LNCaP clone FGC (cell line): ENCODE data around the gene IMMP2L.

Experiments used
- DNase-seq: peaks from one replicate; pipeline ENCODE4 v3.0.0-alpha.2; 2011; ENCODE audit warnings: low read depth
- H3K4me3 ChIP-seq: 2 replicates; pipeline ENCODE4 v1.5.1; 2011; ENCODE audit warnings: mild to moderate bottlenecking, low read depth, low read length, control low read depth
- TF ChIP-seq, protein P1 (sequence below): IDR thresholded peaks from 2 replicates; pipeline ENCODE4 v1.5.1; 2012; ENCODE audit warnings: mild to moderate bottlenecking; ENCODE audit not compliant: control insufficient read depth, insufficient read depth; ENCODE audit errors: extremely low read depth

The IMMP2L gene

DNA sequence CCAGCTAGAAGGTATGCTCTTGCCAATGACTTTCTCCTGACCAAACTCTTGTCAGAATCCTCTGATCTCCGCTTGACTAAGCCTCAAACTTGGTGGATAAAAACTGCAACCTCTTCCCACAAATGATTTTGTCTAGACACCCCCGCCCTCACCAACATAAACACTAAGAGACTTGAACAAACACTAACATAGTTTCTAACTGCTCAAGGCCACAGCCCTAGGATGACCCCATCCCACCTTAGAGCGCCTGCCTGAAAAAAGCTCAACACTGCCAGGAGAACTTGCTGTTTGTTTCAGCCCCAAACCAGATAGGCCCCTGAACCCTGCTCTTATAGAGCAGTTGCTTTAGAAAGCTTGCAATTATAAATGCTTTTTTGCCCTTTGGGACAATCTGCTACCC lies 399.6 kb downstream of the IMMP2L start:
- H3K4me3 ChIP-seq, result no peak overlapping the region
- DNase-seq, result no peak
- TF ChIP-seq, protein P1, sequence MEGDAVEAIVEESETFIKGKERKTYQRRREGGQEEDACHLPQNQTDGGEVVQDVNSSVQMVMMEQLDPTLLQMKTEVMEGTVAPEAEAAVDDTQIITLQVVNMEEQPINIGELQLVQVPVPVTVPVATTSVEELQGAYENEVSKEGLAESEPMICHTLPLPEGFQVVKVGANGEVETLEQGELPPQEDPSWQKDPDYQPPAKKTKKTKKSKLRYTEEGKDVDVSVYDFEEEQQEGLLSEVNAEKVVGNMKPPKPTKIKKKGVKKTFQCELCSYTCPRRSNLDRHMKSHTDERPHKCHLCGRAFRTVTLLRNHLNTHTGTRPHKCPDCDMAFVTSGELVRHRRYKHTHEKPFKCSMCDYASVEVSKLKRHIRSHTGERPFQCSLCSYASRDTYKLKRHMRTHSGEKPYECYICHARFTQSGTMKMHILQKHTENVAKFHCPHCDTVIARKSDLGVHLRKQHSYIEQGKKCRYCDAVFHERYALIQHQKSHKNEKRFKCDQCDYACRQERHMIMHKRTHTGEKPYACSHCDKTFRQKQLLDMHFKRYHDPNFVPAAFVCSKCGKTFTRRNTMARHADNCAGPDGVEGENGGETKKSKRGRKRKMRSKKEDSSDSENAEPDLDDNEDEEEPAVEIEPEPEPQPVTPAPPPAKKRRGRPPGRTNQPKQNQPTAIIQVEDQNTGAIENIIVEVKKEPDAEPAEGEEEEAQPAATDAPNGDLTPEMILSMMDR, result no peak

GRCh38 chr7:111160297-111160696 lies 402.0 kb downstream of the IMMP2L start:
- H3K4me3 ChIP-seq, result no peak overlapping the region
- no peak for DNase-seq
- TF ChIP-seq, protein P1, result no peak

DNA sequence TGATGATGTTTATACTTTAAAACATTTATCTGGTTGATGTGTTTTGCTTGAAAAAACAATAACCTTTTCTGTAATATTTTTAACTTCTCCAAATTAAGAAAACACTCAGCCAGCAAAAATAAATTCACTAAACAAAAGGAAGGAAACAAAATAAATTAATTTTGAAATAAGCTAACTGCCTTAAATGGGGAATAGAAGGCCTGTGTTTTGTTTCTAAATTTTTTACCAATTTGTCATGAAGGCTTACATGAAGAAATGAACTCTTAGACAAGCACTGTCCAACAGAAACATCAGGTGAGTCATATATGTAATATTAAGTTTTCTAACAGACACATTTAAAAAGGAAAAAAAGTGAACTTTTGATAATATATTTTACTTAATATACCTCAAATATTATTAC lies 402.9 kb downstream of the IMMP2L start:
- H3K4me3 ChIP-seq, result no peak overlapping the region
- no peak for DNase-seq

GRCh38 chr7:111150709-111151108 lies 411.6 kb downstream of the IMMP2L start:
- TF ChIP-seq, protein P1, result no peak
- no peak for DNase-seq
- H3K4me3 ChIP-seq, result no peak overlapping the region

More for the DNA sequence above, 402.9 kb downstream of the IMMP2L start:
- TF ChIP-seq, protein P1, result no peak

GRCh38 chr7:111147708-111148533 lies 414.4 kb downstream of the IMMP2L start:
- TF ChIP-seq, protein P1, result no peak
- no peak overlapping the region for H3K4me3 ChIP-seq
- no peak for DNase-seq

- TF ChIP-seq, protein P1, result no peak
- no peak for DNase-seq
Measured at GRCh38 chr7:111146136-111146535, 416.2 kb downstream of the IMMP2L start.

GRCh38 chr7:111145472-111145871 lies 416.8 kb downstream of the IMMP2L start:
- no peak for DNase-seq
- no peak overlapping the region for H3K4me3 ChIP-seq
- TF ChIP-seq, protein P1, result no peak

More at GRCh38 chr7:111146136-111146535, 416.2 kb downstream of the IMMP2L start:
- H3K4me3 ChIP-seq, result no peak overlapping the region
